Measurements from ENCODE around the gene PPIH. TPM values are rescaled to one million over a fixed set of nuclear protein-coding genes. Genes with fewer than 3 reads are reported as not detected.
"Not testable (repeated sequence)": the region's sequence is repeated elsewhere in the genome, so short reads cannot be mapped to it uniquely, and the experiment has no call there.

Gene PPIH
- total and polyA plus RNA-seq, 2 experiments from 2014 or later, result 66.5 to 122 TPM

DNA sequence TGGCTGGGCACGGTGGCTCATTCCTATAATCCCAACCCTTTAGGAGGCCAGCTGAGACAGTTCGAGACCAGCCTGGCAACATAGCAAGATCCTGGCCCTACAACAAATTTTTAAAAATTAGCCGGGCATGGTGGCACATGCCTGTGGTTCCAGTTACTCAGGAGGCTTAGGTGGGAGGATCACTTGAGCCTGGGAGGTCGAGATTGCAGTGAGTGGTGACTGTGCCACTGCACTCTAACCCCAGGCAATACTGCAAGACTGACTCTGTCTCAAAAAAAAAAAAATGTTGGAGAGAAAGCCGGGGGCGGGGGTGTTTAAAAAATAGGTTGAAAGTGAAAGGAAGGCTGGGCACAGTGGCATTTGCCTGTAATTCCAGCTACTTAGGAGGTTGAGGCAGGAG, 65.3 kb downstream of the PPIH start (continued):
- TF ChIP-seq, protein P1, sequence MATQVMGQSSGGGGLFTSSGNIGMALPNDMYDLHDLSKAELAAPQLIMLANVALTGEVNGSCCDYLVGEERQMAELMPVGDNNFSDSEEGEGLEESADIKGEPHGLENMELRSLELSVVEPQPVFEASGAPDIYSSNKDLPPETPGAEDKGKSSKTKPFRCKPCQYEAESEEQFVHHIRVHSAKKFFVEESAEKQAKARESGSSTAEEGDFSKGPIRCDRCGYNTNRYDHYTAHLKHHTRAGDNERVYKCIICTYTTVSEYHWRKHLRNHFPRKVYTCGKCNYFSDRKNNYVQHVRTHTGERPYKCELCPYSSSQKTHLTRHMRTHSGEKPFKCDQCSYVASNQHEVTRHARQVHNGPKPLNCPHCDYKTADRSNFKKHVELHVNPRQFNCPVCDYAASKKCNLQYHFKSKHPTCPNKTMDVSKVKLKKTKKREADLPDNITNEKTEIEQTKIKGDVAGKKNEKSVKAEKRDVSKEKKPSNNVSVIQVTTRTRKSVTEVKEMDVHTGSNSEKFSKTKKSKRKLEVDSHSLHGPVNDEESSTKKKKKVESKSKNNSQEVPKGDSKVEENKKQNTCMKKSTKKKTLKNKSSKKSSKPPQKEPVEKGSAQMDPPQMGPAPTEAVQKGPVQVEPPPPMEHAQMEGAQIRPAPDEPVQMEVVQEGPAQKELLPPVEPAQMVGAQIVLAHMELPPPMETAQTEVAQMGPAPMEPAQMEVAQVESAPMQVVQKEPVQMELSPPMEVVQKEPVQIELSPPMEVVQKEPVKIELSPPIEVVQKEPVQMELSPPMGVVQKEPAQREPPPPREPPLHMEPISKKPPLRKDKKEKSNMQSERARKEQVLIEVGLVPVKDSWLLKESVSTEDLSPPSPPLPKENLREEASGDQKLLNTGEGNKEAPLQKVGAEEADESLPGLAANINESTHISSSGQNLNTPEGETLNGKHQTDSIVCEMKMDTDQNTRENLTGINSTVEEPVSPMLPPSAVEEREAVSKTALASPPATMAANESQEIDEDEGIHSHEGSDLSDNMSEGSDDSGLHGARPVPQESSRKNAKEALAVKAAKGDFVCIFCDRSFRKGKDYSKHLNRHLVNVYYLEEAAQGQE (IDR thresholded peaks at IDR 0.05; ENCODE audit: unreplicated experiment), result no peak
- TF ChIP-seq CREB1 (CRISPR knock-in tag; IDR thresholded peaks at IDR 0.05; ENCODE audit: low read depth), result no peak

DNA sequence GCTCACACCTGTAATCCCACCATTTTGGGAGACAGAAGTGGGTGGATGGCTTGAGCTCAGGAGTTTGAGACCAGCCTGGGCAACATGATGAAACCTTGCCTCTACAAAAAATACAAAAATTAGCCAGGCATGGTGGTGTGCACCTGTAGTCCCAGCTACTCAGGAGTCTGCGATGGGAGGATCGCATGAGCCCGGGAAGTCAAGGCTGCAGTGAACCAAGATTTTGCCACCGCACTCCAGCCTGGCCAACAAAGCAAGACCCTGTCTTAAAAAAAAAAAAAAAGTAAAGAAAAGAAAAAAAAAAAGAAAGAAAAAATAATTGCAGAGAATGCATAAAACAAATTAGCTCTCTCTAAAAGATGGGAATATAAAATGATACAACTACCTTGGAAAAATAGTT, 67.6 kb downstream of the PPIH start:
- not testable (repeated sequence) for H3K27ac ChIP-seq (ENCODE audit: low read depth); H3K36me3 ChIP-seq (ENCODE audit: insufficient read depth); H4K20me1 ChIP-seq (replicated peaks; ENCODE audit: insufficient read depth); H3K27ac Mint-ChIP-seq; H3K9me2 ChIP-seq (ENCODE audit: insufficient read depth); H3K4me3 ChIP-seq; H2AFZ ChIP-seq; DNase-seq (ENCODE audit: low spot score); H3K79me2 ChIP-seq (replicated peaks; ENCODE audit: insufficient read depth); ATAC-seq; H3K27me3 ChIP-seq (ENCODE audit: insufficient read depth); H3K9me3 Mint-ChIP-seq; H3K4me1 ChIP-seq (ENCODE audit: insufficient read depth); H3K27me3 Mint-ChIP-seq (ENCODE audit: insufficient read depth, low read depth, poor library complexity); H3K4me1 Mint-ChIP-seq; H3K4me2 ChIP-seq; H3K4me3 Mint-ChIP-seq; H3K36me3 Mint-ChIP-seq (ENCODE audit: low read depth); H3F3A ChIP-seq (replicated peaks; ENCODE audit: low read depth)

Other genes starting within 250 kb of the PPIH start
- 0.58 and 0.63 TPM in 2 replicates for gene ZMYND12, start 202.4 kb upstream of the PPIH start, total RNA-seq (2014; rRNA removed; shearing (Covaris generic))
- gene ZMYND12, start 202.4 kb upstream of the PPIH start, polyA plus RNA-seq (2016; fragmentation: Nextera tagmentation; extraction: Ambion mirVana), result 0.16 and 0.90 TPM in 2 replicates
- gene PPCS, start 201.9 kb upstream of the PPIH start, total RNA-seq (2014; rRNA removed; shearing (Covaris generic)), result 35.6 and 38.0 TPM in 2 replicates
- gene PPCS, start 201.9 kb upstream of the PPIH start, polyA plus RNA-seq (2016; fragmentation: Nextera tagmentation; extraction: Ambion mirVana), result 47.6 and 49.1 TPM in 2 replicates
- gene CCDC30, start 195.1 kb upstream of the PPIH start, total RNA-seq (2014; rRNA removed; shearing (Covaris generic)), result 0.23 and 0.56 TPM in 2 replicates
- 1.8 and 2.0 TPM in 2 replicates for gene CCDC30, start 195.1 kb upstream of the PPIH start, polyA plus RNA-seq (2016; fragmentation: Nextera tagmentation; extraction: Ambion mirVana)
- 1,206 and 1,282 TPM in 2 replicates for gene YBX1, start 24.0 kb downstream of the PPIH start, total RNA-seq (2014; rRNA removed; shearing (Covaris generic))
- gene YBX1, start 24.0 kb downstream of the PPIH start, polyA plus RNA-seq (2016; fragmentation: Nextera tagmentation; extraction: Ambion mirVana), result 1,441 and 1,488 TPM in 2 replicates
- 10.8 and 12.8 TPM in 2 replicates for gene CLDN19, start 81.8 kb downstream of the PPIH start, total RNA-seq (2014; rRNA removed; shearing (Covaris generic))
- gene CLDN19, start 81.8 kb downstream of the PPIH start, polyA plus RNA-seq (2016; fragmentation: Nextera tagmentation; extraction: Ambion mirVana), result 2.3 and 2.6 TPM in 2 replicates
- gene P3H1, start 108.6 kb downstream of the PPIH start, total RNA-seq (2014; rRNA removed; shearing (Covaris generic)), result 67.1 and 75.1 TPM in 2 replicates
- 50.5 and 51.1 TPM in 2 replicates for gene P3H1, start 108.6 kb downstream of the PPIH start, polyA plus RNA-seq (2016; fragmentation: Nextera tagmentation; extraction: Ambion mirVana)
- gene C1orf50, start 108.8 kb downstream of the PPIH start, total RNA-seq (2014; rRNA removed; shearing (Covaris generic)), result 3.3 and 4.4 TPM in 2 replicates
- 4.7 and 5.0 TPM in 2 replicates for gene C1orf50, start 108.8 kb downstream of the PPIH start, polyA plus RNA-seq (2016; fragmentation: Nextera tagmentation; extraction: Ambion mirVana)
- gene TMEM269, start 126.6 kb downstream of the PPIH start, total RNA-seq (2014; rRNA removed; shearing (Covaris generic)), result 0.45 TPM in 1 of 2 replicates, not detected in the other
- gene TMEM269, start 126.6 kb downstream of the PPIH start, polyA plus RNA-seq (2016; fragmentation: Nextera tagmentation; extraction: Ambion mirVana), result 0.28 and 0.31 TPM in 2 replicates
- 1.8 and 2.2 TPM in 2 replicates for gene ERMAP, start 158.7 kb downstream of the PPIH start, total RNA-seq (2014; rRNA removed; shearing (Covaris generic))
- gene ERMAP, start 158.7 kb downstream of the PPIH start, polyA plus RNA-seq (2016; fragmentation: Nextera tagmentation; extraction: Ambion mirVana), result 1.2 and 1.9 TPM in 2 replicates
- gene SVBP, start 159.0 kb downstream of the PPIH start, total RNA-seq (2014; rRNA removed; shearing (Covaris generic)), result 22.1 and 32.9 TPM in 2 replicates
- gene SVBP, start 159.0 kb downstream of the PPIH start, polyA plus RNA-seq (2016; fragmentation: Nextera tagmentation; extraction: Ambion mirVana), result 77.3 and 82.1 TPM in 2 replicates
- 26.4 and 27.7 TPM in 2 replicates for gene ZNF691, start 188.2 kb downstream of the PPIH start, total RNA-seq (2014; rRNA removed; shearing (Covaris generic))
- gene ZNF691, start 188.2 kb downstream of the PPIH start, polyA plus RNA-seq (2016; fragmentation: Nextera tagmentation; extraction: Ambion mirVana), result 21.3 and 22.0 TPM in 2 replicates

Data from GM23338 (cell line).